HEK293 (cell line): ENCODE results near the gene KIF25.

ENCODE experiments used
- SCRT1 ChIP-seq: fragments of 450-650 bp; formaldehyde crosslinking; IDR thresholded peaks from 2 replicates; pipeline ENCODE4 v1.5.1; 2016; ENCODE audit warnings: missing biosample characterization, missing genetic modification characterization, borderline replicate concordance
- SP2 ChIP-seq: fragments of 450-650 bp; formaldehyde crosslinking; IDR thresholded peaks from 2 replicates; pipeline ENCODE4 v1.5.1; 2016; ENCODE audit warnings: missing biosample characterization, missing genetic modification characterization
- YY1 ChIP-seq: fragments of 450-650 bp; formaldehyde crosslinking; IDR thresholded peaks from 2 replicates; pipeline ENCODE4 v1.5.1; 2018; ENCODE audit warnings: missing biosample characterization, missing genetic modification characterization
- ZBTB17 ChIP-seq: fragments of 450-650 bp; formaldehyde crosslinking; IDR thresholded peaks from 2 replicates; pipeline ENCODE4 v1.5.1; 2016; ENCODE audit warnings: missing biosample characterization, missing genetic modification characterization
- ZNF48 ChIP-seq: fragments of 450-650 bp; formaldehyde crosslinking; IDR thresholded peaks from 2 replicates; pipeline ENCODE4 v1.5.1; 2016; ENCODE audit warnings: missing biosample characterization, missing genetic modification characterization
- ZNF510 ChIP-seq: fragments of 450-650 bp; formaldehyde crosslinking; IDR thresholded peaks from 2 replicates; pipeline ENCODE4 v1.5.1; 2018; ENCODE audit warnings: mild to moderate bottlenecking, missing genetic modification characterization, missing biosample characterization; ENCODE audit not compliant: insufficient replicate concordance
- ZNF549 ChIP-seq: fragments of 450-650 bp; IDR thresholded peaks from 2 replicates; pipeline ENCODE4 v1.5.1; 2018; ENCODE audit warnings: missing biosample characterization, missing genetic modification characterization, mild to moderate bottlenecking, inconsistent platforms, moderate library complexity
- ZNF777 ChIP-seq: fragments of 450-650 bp; formaldehyde crosslinking; IDR thresholded peaks from 2 replicates; pipeline ENCODE4 v1.5.1; 2017; ENCODE audit warnings: missing biosample characterization, missing genetic modification characterization, borderline replicate concordance
- TF ChIP-seq, protein P1 (sequence below): fragments of 450-650 bp; formaldehyde crosslinking; IDR thresholded peaks from 2 replicates; pipeline ENCODE4 v1.5.1; 2016; ENCODE audit warnings: missing biosample characterization, missing genetic modification characterization
- TF ChIP-seq, protein P2 (sequence below): fragments of 450-650 bp; formaldehyde crosslinking; IDR thresholded peaks from 2 replicates; pipeline ENCODE4 v1.5.1; 2016; ENCODE audit warnings: missing biosample characterization, missing genetic modification characterization
- TF ChIP-seq, protein P3 (sequence below): fragments of 450-650 bp; formaldehyde crosslinking; IDR thresholded peaks from 2 replicates; pipeline ENCODE4 v1.5.1; 2016; ENCODE audit warnings: missing biosample characterization, missing genetic modification characterization

DNA sequence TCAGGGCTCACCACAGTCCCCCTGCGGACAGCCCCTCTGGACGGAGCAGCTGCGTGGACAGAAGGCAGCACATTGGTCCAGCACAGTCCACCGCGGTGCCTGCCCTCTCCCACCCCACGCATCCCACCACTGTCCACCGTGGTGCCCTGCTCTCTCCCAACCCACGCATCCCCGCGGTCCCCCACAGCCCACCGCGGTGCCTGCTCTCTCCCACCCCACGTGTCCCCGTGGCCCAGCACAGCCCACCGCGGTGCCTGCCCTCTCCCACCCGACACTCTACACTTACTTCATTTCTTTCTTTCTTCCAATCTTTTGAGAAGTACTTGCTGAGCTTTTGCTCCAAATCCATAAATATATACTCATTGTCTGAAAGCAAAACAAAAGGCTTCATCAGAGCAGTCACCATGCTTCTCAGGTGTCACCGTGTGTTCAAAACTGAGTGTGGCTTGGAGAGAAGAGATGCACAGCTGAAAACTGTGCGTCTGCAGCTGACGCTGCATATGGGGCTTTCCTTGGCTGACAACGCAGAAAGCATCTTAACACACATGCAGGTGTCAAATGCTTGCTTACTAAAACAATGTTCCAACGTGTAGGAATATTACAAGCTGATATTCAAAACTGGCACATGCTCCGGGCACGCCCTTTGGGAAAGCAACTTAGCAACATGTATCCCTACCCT, 69.7 kb downstream of the KIF25 start:
- TF ChIP-seq, protein P1, sequence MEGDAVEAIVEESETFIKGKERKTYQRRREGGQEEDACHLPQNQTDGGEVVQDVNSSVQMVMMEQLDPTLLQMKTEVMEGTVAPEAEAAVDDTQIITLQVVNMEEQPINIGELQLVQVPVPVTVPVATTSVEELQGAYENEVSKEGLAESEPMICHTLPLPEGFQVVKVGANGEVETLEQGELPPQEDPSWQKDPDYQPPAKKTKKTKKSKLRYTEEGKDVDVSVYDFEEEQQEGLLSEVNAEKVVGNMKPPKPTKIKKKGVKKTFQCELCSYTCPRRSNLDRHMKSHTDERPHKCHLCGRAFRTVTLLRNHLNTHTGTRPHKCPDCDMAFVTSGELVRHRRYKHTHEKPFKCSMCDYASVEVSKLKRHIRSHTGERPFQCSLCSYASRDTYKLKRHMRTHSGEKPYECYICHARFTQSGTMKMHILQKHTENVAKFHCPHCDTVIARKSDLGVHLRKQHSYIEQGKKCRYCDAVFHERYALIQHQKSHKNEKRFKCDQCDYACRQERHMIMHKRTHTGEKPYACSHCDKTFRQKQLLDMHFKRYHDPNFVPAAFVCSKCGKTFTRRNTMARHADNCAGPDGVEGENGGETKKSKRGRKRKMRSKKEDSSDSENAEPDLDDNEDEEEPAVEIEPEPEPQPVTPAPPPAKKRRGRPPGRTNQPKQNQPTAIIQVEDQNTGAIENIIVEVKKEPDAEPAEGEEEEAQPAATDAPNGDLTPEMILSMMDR (tag by site-specific recombination): no peak
- no peak for TF ChIP-seq YY1
- TF ChIP-seq ZNF549 (tag by site-specific recombination): no peak
- TF ChIP-seq, protein P2, sequence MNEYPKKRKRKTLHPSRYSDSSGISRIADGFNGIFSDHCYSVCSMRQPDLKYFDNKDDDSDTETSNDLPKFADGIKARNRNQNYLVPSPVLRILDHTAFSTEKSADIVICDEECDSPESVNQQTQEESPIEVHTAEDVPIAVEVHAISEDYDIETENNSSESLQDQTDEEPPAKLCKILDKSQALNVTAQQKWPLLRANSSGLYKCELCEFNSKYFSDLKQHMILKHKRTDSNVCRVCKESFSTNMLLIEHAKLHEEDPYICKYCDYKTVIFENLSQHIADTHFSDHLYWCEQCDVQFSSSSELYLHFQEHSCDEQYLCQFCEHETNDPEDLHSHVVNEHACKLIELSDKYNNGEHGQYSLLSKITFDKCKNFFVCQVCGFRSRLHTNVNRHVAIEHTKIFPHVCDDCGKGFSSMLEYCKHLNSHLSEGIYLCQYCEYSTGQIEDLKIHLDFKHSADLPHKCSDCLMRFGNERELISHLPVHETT (tag by site-specific recombination): no peak
- TF ChIP-seq ZNF777: no peak
- TF ChIP-seq ZBTB17 (tag by site-specific recombination): no peak
- no peak for TF ChIP-seq SP2 (tag by site-specific recombination)
- no peak for TF ChIP-seq ZNF48 (tag by site-specific recombination)
- TF ChIP-seq SCRT1 (tag by site-specific recombination): no peak
- TF ChIP-seq ZNF510: no peak
- TF ChIP-seq, protein P3, sequence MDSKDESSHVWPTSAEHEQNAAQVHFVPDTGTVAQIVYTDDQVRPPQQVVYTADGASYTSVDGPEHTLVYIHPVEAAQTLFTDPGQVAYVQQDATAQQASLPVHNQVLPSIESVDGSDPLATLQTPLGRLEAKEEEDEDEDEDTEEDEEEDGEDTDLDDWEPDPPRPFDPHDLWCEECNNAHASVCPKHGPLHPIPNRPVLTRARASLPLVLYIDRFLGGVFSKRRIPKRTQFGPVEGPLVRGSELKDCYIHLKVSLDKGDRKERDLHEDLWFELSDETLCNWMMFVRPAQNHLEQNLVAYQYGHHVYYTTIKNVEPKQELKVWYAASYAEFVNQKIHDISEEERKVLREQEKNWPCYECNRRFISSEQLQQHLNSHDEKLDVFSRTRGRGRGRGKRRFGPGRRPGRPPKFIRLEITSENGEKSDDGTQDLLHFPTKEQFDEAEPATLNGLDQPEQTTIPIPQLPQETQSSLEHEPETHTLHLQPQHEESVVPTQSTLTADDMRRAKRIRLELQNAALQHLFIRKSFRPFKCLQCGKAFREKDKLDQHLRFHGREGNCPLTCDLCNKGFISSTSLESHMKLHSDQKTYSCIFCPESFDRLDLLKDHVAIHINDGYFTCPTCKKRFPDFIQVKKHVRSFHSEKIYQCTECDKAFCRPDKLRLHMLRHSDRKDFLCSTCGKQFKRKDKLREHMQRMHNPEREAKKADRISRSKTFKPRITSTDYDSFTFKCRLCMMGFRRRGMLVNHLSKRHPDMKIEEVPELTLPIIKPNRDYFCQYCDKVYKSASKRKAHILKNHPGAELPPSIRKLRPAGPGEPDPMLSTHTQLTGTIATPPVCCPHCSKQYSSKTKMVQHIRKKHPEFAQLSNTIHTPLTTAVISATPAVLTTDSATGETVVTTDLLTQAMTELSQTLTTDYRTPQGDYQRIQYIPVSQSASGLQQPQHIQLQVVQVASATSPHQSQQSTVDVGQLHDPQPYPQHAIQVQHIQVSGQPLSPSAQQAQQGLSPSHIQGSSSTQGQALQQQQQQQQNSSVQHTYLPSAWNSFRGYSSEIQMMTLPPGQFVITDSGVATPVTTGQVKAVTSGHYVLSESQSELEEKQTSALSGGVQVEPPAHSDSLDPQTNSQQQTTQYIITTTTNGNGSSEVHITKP: no peak
